NCI-H748 (cell line): ENCODE results near the gene FUZ.
A peak's percentile ranks its signal among the peaks of the same experiment; 100 is the strongest.

Source experiments
- DNase-seq: peaks from one replicate; lab custom pipeline; 2025; ENCODE audit not compliant: unreplicated experiment; lab: John Stamatoyannopoulos, UW

FUZ gene

GRCh38 chr19:49786376-49786820 is 26.7 kb downstream of the FUZ start:
- DNase-seq = no peak

GRCh38 chr19:49782515-49782914 is 30.6 kb downstream of the FUZ start:
- no peak for DNase-seq

DNA sequence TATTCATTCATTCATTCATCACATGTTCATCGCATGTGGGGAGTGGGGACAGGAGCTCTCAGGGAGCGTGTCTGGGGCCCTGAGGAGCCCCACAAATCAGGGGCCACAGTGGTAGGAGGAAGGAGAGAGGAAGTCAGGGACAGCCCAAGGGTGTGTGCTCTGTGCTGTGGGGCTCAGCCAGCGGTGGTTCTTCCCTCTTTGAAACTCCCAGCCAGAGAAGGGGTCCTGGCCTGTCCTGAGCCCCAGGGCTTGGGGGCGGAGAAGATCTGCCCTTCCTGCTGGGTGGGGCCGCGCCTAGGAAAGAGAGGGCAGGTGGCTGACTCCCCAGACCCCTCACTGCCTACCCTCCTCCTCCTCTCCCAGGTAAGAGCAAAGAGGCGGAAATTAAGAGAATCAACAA is 31.7 kb downstream of the FUZ start:
- no peak for DNase-seq

- no peak for DNase-seq
Observed at GRCh38 chr19:49780861-49781260, 32.2 kb downstream of the FUZ start.

- no peak for DNase-seq
Observed at GRCh38 chr19:49779731-49780555, 33.1 kb downstream of the FUZ start.

GRCh38 chr19:49776371-49776764 is 36.7 kb downstream of the FUZ start:
- no peak for DNase-seq

- DNase-seq = no peak
Observed at GRCh38 chr19:49775742-49776370, 37.2 kb downstream of the FUZ start.

DNA sequence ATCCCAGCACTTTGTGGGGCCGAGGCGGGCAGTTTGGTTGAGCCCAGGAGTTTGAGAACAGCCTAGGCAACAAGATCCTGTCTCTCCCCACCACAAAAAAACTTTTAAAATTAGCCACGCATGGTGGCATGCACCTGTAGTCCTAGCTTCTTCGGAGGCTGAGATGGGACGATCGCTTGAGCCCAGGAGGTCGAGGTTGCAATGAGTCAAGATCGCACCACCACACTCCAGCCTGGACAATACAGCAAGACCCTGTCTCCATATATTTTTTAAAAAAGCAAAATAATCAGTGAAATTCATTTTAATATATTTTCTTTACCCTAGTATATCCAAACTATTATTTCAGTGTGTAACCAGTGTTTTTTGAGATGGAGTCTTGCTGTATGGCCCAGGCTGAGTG is 38.1 kb downstream of the FUZ start:
- no peak for DNase-seq

- no peak for DNase-seq
Observed at GRCh38 chr19:49773663-49774350, 39.3 kb downstream of the FUZ start.

DNA sequence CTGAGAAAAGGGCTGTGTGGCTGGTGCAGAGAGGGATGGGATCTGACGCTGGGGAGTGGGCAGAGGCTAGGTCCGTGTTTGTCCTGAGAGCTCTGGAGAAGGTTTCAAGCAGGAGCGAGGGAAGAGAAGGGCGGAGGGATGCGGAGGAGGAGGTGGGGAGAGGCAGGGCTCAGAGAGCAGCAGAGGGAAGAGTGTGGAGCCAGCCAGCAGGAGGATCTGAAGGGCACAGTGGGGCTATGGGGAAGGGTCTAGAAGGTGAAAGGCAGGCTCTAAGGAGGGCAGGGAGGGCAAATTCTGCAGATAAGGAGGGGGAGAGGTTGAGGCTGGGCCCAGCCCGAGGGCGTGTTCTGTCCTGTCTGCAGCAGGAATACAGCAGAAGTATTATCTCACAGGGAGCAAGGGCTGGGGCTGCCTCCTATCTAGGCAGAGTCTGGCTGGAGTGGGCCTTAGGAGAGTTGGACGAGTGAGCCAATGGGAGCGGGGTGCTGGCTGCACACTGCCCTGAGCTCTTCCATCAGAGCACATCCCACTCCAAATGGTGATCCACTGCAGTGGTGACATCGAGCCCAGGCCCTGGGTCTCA is 40.2 kb downstream of the FUZ start:
- DNase-seq = no peak

DNA sequence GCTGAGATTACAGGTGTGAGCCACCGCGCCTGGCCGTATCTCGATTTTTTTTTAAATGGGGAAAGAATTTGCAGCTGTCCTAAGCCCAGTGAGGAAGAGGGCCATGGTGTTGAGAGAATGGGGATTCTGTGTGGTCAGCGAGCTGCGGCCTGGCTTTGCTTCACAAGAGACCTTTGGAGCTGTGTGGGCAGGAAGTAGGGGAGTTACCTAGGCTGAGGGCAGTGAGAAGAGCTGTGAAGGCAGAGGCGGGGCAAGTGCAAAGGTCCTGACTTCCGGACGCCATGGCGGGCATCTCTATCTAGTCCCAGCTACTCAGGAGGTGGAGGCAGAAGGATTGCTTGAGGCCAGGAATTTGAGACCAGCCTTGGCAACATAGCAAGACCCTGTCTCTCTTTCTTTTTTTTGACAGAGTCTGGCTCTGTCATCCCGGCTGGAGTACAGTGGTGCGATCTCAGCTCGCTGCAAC is 41.4 kb downstream of the FUZ start:
- no peak for DNase-seq

DNA sequence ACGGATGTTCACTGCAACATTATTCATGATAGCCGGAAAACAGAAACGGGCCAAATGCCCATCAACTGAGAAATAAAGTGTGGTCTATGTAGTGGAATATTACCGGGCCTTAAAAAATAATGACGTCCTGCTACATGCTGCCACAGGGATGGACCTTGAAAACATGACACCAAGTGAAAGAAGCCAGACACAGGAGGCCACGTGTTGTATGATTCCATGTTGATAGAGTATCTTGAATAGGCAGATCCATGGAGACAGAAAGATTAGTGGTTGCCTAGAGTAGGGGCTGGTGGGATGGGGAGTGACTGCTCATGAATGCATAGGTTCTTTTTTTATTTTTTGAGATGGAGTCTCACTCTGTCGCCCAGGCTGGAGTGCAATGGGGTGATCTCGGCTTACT is 42.6 kb downstream of the FUZ start:
- DNase-seq = no peak

- no peak for DNase-seq
Observed at GRCh38 chr19:49767967-49768581, 45.0 kb downstream of the FUZ start.

GRCh38 chr19:49767381-49767780 is 45.7 kb downstream of the FUZ start:
- no peak for DNase-seq

GRCh38 chr19:49766930-49767299 is 46.2 kb downstream of the FUZ start, which contains the start of gene AP2A1:
Gene AP2A1, plus strand, starts transcription at chr19:49767001. Its CDS starts 133 bp downstream, at chr19:49767134.
- no peak for DNase-seq

GRCh38 chr19:49766007-49766929 is 46.8 kb downstream of the FUZ start:
- DNase-seq = peak; percentile 100

DNA sequence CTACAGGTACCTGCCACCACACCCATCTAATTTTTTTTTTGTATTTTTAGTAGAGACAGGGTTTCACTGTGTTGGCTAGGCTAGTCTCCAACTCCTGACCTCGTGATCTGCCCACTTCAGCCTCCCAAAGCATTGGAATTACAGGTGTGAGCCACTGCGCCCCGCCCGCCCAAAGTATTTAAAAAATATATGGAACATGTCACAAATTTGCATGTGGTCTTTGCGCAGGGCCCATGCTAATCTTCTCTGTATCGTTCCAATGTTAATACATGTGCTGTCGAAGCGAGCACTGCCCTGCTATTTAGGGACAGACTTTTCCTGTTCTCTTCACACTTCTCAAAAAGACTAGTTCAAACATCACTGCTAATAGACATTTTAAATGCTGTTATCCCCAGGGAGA is 48.8 kb downstream of the FUZ start:
- no peak for DNase-seq

GRCh38 chr19:49763230-49763629 is 49.9 kb downstream of the FUZ start, which contains the start of gene TSKS:
Gene TSKS, minus strand, starts transcription at chr19:49763306. Its CDS starts 59 bp downstream, at chr19:49763247.
- no peak for DNase-seq

DNA sequence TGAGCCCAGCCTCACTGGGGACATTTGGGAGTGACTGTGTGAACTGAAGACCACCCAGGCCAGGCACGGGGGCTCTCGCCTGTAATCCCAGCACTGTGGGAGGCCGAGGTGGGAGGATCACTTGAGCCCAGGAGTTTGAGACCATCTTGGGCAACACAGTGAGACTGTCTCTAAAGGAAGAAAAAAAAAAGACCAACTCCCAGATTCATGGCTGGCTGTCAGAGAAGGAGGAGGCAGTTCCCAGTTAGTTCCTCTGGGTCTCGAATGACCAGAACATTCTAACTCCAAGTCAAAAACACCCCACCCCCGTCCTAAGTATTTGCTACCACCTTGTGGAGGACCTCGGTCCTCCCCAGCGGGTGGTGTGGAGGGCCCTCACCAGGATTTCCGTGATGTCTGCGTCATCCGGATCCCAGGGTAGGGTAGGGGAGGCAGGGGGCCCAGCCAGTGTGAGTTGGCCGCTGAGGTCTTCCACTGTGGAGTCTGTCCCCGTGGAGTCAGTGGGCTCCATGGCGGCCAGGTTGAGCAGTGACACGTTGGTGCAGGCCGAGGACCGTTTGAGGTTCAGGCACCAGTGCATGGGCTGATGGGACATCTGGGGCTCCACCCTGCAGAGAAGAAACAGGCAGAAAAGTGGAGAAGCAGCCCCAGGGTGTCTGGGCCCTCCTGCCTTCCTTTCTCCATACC is 51.3 kb downstream of the FUZ start:
- DNase-seq = no peak
